Upper lobe of right lung (tissue), 1 donor: ENCODE data around the gene ADPRS. TPM values are rescaled to one million over a fixed set of nuclear protein-coding genes. Genes with fewer than 3 reads are reported as not detected.

Experiments
- ATAC-seq: fragments of 200-7000 bp; cut with Tn5 transposase; one replicate; pipeline ENCODE4 v1.9.1; 2020; ENCODE audit warnings: mild to moderate bottlenecking, moderate library complexity
- DNase-seq: peaks from one replicate; pipeline ENCODE4 v3.0.0-alpha.2; 2020
- H3K27ac ChIP-seq: fragments of 200-600 bp; one replicate; pipeline ENCODE4 v1.8.0; 2022
- H3K27me3 ChIP-seq: fragments of 200-600 bp; one replicate; pipeline ENCODE4 v1.8.0; 2022; ENCODE audit warnings: mild to moderate bottlenecking
- H3K36me3 ChIP-seq: fragments of 200-600 bp; one replicate; pipeline ENCODE4 v1.8.0; 2022
- H3K4me1 ChIP-seq: fragments of 200-600 bp; one replicate; pipeline ENCODE4 v1.8.0; 2022
- H3K4me3 ChIP-seq: fragments of 200-600 bp; one replicate; pipeline ENCODE4 v1.8.0; 2022; ENCODE audit warnings: mild to moderate bottlenecking
- H3K9me3 ChIP-seq: fragments of 200-600 bp; one replicate; pipeline ENCODE4 v1.8.0; 2022
- CTCF ChIP-seq: fragments of 200-600 bp; IDR thresholded peaks from one replicate; pipeline ENCODE4 v1.8.0; 2022; ENCODE audit warnings: antibody characterized with exemption
- intact Hi-C: fragments of 100-400 bp; cut with DNase I; formaldehyde crosslinking; loops from one replicate; pipeline ENCODE4 v1.11.0; 2022
- total RNA-seq: library from RNA; stranded (reverse); fragmentation: NEBNext Ultra II Directional; extraction: Animal tissue kit (Norgen Biotek cat#: 25700); gene quantifications from one replicate; pipeline ENCODE4 v1.2.1, GENCODE V29; 2021
- donor health status: DM: no; HTN: yes; CAD: no; lungs with severe emphysema.

The ADPRS gene
- total RNA-seq, 1 donor from 2014 or later = 26.9 TPM

- Histone ChIP-seq H3K4me1 (peaks cover 14% of the 10 kb centered on the region), H3K27ac (peak overlapping the region; percentile 40), H3K36me3 (peaks cover 41% of the 10 kb centered on the region), H3K27me3 (no peaks in the 10 kb centered on the region), H3K9me3 (no peaks in the 10 kb centered on the region), H3K4me3 (no peak overlapping the region)
- intact Hi-C loops = loop anchor here (5.0 kb wide), 1 partner anchor 91 kb away; no protein-coding TSS in a partner anchor
- no peak for TF ChIP-seq CTCF
- peak; percentile 2 for ATAC-seq
- DNase-seq = no peak
These were observed 8.1 kb downstream of the ADPRS start for GRCh38 chr1:36096500-36097432.

- Histone ChIP-seq H3K27me3 (no peaks in the 10 kb centered on the region), H3K27ac (no peak overlapping the region), H3K4me3 (no peak overlapping the region), H3K9me3 (no peaks in the 10 kb centered on the region), H3K36me3 (peaks cover 29% of the 10 kb centered on the region), H3K4me1 (peaks cover 14% of the 10 kb centered on the region)
- DNase-seq (no peak), ATAC-seq (no peak)
- TF ChIP-seq CTCF = no peak
- intact Hi-C loops = loop anchor here (5.0 kb wide), 1 partner anchor 89 kb away; no protein-coding TSS in a partner anchor
These were observed 9.2 kb downstream of the ADPRS start for GRCh38 chr1:36097693-36098585.

GRCh38 chr1:36098650-36099365 is 10.1 kb downstream of the ADPRS start:
- DNase-seq (no peak), ATAC-seq (no peak)
- Histone ChIP-seq H3K9me3 (no peaks in the 10 kb centered on the region), H3K36me3 (peaks cover 20% of the 10 kb centered on the region), H3K4me3 (no peak overlapping the region), H3K27ac (no peak overlapping the region), H3K4me1 (peaks cover 14% of the 10 kb centered on the region), H3K27me3 (no peaks in the 10 kb centered on the region)
- TF ChIP-seq CTCF = no peak
- intact Hi-C loops = loop anchor here (5.0 kb wide), 1 partner anchor 88 kb away; no protein-coding TSS in a partner anchor

- peak; percentile 88 for ATAC-seq
- peak; percentile 82 for TF ChIP-seq CTCF
- H3K36me3 ChIP-seq = peaks cover 10% of the 10 kb centered on the region
- no peak overlapping the region for H3K27ac ChIP-seq
- peaks cover 14% of the 10 kb centered on the region for H3K4me1 ChIP-seq
- DNase-seq = peak; percentile 90
- H3K4me3 ChIP-seq = no peak overlapping the region
- H3K27me3 ChIP-seq = no peaks in the 10 kb centered on the region
- intact Hi-C loops = loop anchor here (5.0 kb wide), 1 partner anchor 87 kb away; no protein-coding TSS in a partner anchor
- no peaks in the 10 kb centered on the region for H3K9me3 ChIP-seq
These were observed 11.1 kb downstream of the ADPRS start for GRCh38 chr1:36099681-36100341.
